ENCODE data around the gene MGAT4D. TPM values are rescaled to one million over a fixed set of nuclear protein-coding genes. Genes with fewer than 3 reads are reported as not detected.
"Not testable (repeated sequence)": the region's sequence is repeated elsewhere in the genome, so short reads cannot be mapped to it uniquely, and the experiment has no call there.

The MGAT4D gene
- not detected for total RNA-seq

- no peak for DNase-seq
Observed at GRCh38 chr4:140497747-140498636, at the start of gene MGAT4D. TSS of gene MGAT4D (minus strand) at chr4:140498293. CDS start at chr4:140498222, 71 bp downstream.

GRCh38 chr4:140533951-140534480, 35.9 kb upstream of the MGAT4D start:
- no peak for DNase-seq

- no peak for DNase-seq
Observed at GRCh38 chr4:140529434-140529833, 31.3 kb upstream of the MGAT4D start.

- DNase-seq, result peak; percentile 99
Observed at GRCh38 chr4:140523857-140524742, 26.0 kb upstream of the MGAT4D start, which contains the start of gene ELMOD2. TSS of gene ELMOD2 (plus strand) at chr4:140524168. CDS start at chr4:140525429, 1,261 bp downstream.

- DNase-seq, result no peak
Observed at GRCh38 chr4:140523370-140523856, 25.3 kb upstream of the MGAT4D start.

GRCh38 chr4:140515423-140515822, 17.3 kb upstream of the MGAT4D start:
- no peak for DNase-seq

GRCh38 chr4:140513765-140514164, 15.7 kb upstream of the MGAT4D start:
- not testable (repeated sequence) for DNase-seq

- DNase-seq, result no peak
Observed at GRCh38 chr4:140504261-140504660, 6.2 kb upstream of the MGAT4D start.

GRCh38 chr4:140499391-140499790, 1.3 kb upstream of the MGAT4D start:
- no peak for DNase-seq

- DNase-seq, result no peak
Observed at GRCh38 chr4:140497405-140497746, 717 bp downstream of the MGAT4D start.

- no peak for DNase-seq
Observed at GRCh38 chr4:140485939-140486338, 12.2 kb downstream of the MGAT4D start.

GRCh38 chr4:140483445-140483844, 14.6 kb downstream of the MGAT4D start:
- DNase-seq, result no peak

- no peak for DNase-seq
Observed at GRCh38 chr4:140472156-140472555, 25.9 kb downstream of the MGAT4D start.

- peak; percentile 13 for DNase-seq
Observed at GRCh38 chr4:140469791-140470733, 28.0 kb downstream of the MGAT4D start.

GRCh38 chr4:140466146-140466545, 31.9 kb downstream of the MGAT4D start:
- no peak for DNase-seq

GRCh38 chr4:140463614-140464013, 34.5 kb downstream of the MGAT4D start:
- no peak for DNase-seq

- DNase-seq, result no peak
Observed at GRCh38 chr4:140463182-140463581, 34.9 kb downstream of the MGAT4D start.

- peak; percentile 16 for DNase-seq
Observed at GRCh38 chr4:140450352-140450751, 47.7 kb downstream of the MGAT4D start.

- peak; percentile 5 for DNase-seq
Observed at GRCh38 chr4:140448830-140449229, 49.3 kb downstream of the MGAT4D start.

- DNase-seq, result no peak
Observed at GRCh38 chr4:140448162-140448561, 49.9 kb downstream of the MGAT4D start.

- not testable (repeated sequence) for DNase-seq
Observed at GRCh38 chr4:140444347-140444746, 53.7 kb downstream of the MGAT4D start.

Data from tongue (tissue), 2 donors.